Brain microvascular endothelial cell (primary cell): ENCODE results near the gene S100A13.

ENCODE experiments used
- DNase-seq: peaks from one replicate; pipeline ENCODE4 v3.0.0-alpha.2; 2020
- H3K27ac ChIP-seq: fragments of 250-450 bp; sonication (Bioruptor Pico); 2 replicates; pipeline ENCODE4 v1.5.1; 2020; ENCODE audit warnings: mild to moderate bottlenecking, moderate library complexity
- H3K27me3 ChIP-seq: fragments of 250-450 bp; sonication (Bioruptor Pico); replicated peaks from 2 replicates; pipeline ENCODE4 v1.5.1; 2020; ENCODE audit warnings: mild to moderate bottlenecking
- H3K36me3 ChIP-seq: fragments of 250-450 bp; sonication (Bioruptor Pico); replicated peaks from 2 replicates; pipeline ENCODE4 v1.5.1; 2020; ENCODE audit warnings: mild to moderate bottlenecking
- H3K4me3 ChIP-seq: 2 replicates; pipeline ENCODE4 v1.5.1; 2011; ENCODE audit warnings: low read depth, mild to moderate bottlenecking, control low read depth, low read length, moderate library complexity
- in situ Hi-C: cut with HindIII; loops from 2 replicates; pipeline ENCODE4 v1.10.0; 2017; ENCODE audit warnings: low sequenced_read_pairs, low pct_ligation_motif_present
- TF ChIP-seq, protein P1 (sequence below): IDR thresholded peaks from 2 replicates; pipeline ENCODE4 v1.5.1; 2011; ENCODE audit warnings: low read depth, mild to moderate bottlenecking, moderate library complexity, low read length, control low read depth, inconsistent platforms; ENCODE audit errors: missing control alignments

S100A13 gene

DNA sequence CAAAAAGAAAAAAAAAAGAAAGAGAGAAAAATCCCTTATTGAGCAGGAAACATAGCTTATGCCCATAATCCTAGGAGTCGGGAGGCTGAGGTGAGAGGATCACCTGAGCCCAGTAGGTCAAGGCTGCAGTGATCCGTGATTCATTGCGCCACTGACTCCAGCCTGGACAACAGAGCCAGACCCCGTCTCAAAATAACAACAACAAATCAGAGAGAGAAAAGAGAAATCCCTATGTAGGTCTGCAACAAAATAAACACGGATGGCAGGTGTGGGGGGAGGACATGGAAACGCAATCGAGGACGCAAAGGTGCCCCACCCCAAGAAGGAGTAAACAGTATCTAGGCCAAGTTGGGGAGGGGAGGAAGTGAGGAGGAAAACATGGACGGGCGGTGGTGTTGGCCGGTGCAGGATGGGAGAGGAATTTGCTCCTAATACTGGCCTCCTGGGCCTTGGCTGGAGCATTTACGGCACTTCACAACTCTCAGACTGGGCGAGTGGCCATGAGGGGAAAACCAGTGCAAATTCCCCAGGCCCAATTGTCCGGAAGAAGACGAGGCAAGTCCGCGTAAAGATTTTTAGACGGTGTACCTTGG lies 6.0 kb upstream of the S100A13 start:
- peak overlapping the region; percentile 41 for H3K4me3 ChIP-seq

DNA sequence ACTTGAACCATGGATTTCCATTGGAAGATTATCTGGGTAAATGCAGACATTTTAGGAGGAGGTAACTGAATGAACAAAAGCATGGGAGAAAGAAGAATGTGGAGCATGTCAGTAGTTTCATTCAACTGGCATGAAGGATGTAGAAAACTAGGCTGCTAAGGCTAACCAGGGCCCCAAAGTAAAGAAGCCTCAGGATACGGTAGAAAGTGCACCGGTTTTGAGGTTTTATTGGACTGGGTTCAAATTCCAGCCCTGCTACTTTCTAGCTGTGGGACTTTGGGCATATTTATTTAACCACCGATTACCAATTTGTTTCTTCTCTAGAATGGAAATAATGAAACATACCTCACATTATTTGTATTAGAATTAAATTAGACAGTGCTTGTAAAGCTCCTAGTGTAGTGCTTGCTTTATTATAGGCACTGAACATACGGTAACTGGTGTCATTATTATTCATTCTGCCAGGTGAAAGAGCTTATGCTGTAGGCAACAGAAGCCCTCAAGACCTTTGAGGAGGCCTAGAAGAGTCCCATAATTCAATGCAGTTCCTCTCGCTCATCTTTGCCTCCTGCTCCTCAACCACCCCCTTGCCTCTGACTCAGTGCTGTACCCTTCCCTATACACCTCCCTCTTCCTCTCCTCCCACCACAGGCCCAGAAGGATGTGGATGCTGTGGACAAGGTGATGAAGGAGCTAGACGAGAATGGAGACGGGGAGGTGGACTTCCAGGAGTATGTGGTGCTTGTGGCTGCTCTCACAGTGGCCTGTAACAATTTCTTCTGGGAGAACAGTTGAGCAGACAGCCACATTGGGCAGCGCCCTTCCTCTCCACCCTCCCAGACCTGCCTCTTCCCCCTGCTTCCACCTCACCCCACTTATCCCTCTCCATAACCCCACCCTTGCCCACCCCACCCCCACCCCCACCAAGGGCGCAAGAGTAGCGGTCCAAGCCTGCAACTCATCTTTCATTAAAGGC lies 4.0 kb upstream of the S100A13 start:
- H3K27ac ChIP-seq: no peak overlapping the region
- in situ Hi-C loops: no loop called here
- TF ChIP-seq, protein P1, sequence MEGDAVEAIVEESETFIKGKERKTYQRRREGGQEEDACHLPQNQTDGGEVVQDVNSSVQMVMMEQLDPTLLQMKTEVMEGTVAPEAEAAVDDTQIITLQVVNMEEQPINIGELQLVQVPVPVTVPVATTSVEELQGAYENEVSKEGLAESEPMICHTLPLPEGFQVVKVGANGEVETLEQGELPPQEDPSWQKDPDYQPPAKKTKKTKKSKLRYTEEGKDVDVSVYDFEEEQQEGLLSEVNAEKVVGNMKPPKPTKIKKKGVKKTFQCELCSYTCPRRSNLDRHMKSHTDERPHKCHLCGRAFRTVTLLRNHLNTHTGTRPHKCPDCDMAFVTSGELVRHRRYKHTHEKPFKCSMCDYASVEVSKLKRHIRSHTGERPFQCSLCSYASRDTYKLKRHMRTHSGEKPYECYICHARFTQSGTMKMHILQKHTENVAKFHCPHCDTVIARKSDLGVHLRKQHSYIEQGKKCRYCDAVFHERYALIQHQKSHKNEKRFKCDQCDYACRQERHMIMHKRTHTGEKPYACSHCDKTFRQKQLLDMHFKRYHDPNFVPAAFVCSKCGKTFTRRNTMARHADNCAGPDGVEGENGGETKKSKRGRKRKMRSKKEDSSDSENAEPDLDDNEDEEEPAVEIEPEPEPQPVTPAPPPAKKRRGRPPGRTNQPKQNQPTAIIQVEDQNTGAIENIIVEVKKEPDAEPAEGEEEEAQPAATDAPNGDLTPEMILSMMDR: no peak
- no peak for DNase-seq
- peaks cover under 1% of the 10 kb centered on the region for H3K36me3 ChIP-seq
- no peaks in the 10 kb centered on the region for H3K27me3 ChIP-seq
- no peak overlapping the region for H3K4me3 ChIP-seq

More for the DNA sequence above, 6.0 kb upstream of the S100A13 start:
- TF ChIP-seq, protein P1: no peak
- in situ Hi-C loops: no loop called here
- DNase-seq: no peak
- Histone ChIP-seq H3K27ac (peak overlapping the region; percentile 98), H3K27me3 (no peaks in the 10 kb centered on the region), H3K36me3 (peaks cover 20% of the 10 kb centered on the region)

DNA sequence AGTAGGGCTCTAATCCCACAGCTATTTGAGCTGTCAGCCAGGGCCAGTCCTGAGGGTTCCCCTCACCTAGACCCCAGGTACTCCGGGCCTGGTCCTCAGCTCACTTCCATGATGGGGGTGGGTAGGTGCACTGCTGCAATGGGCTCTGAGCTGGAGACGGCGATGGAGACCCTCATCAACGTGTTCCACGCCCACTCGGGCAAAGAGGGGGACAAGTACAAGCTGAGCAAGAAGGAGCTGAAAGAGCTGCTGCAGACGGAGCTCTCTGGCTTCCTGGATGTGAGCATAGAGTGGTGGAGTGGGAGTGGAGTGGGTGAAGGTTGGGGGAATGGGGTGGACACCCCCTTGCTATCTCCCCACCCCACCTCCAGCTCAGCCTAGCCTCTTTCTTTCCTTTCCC lies 3.1 kb upstream of the S100A13 start:
- H3K4me3 ChIP-seq: no peak overlapping the region
- H3K27me3 ChIP-seq: no peaks in the 10 kb centered on the region
- DNase-seq: no peak
- in situ Hi-C loops: no loop called here
- no peak overlapping the region for H3K27ac ChIP-seq
- H3K36me3 ChIP-seq: peaks cover 4% of the 10 kb centered on the region
- TF ChIP-seq, protein P1: no peak

DNA sequence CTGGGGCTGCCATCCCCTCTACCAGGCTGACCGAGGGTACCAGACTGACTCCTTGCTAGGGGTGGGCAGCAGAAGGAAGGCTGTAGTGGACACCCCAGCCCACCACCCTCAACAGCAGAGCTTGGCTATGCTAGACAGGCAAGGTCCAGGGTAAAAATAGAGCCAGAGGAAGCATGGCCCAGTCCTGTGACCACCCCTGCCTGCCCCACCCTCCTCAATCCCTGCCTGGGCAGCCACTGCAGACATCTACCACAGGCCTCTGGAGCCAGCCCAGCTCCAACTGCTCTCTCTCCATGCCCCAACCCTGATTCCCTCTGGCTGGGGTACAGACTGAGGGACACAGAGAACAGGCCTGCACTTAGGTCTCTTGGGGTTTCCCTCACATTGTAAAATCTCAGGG lies 2.7 kb upstream of the S100A13 start:
- H3K36me3 ChIP-seq: peaks cover 6% of the 10 kb centered on the region
- H3K4me3 ChIP-seq: no peak overlapping the region
- no peak overlapping the region for H3K27ac ChIP-seq
- H3K27me3 ChIP-seq: no peaks in the 10 kb centered on the region
- in situ Hi-C loops: no loop called here
- no peak for DNase-seq
- TF ChIP-seq, protein P1: no peak

DNA sequence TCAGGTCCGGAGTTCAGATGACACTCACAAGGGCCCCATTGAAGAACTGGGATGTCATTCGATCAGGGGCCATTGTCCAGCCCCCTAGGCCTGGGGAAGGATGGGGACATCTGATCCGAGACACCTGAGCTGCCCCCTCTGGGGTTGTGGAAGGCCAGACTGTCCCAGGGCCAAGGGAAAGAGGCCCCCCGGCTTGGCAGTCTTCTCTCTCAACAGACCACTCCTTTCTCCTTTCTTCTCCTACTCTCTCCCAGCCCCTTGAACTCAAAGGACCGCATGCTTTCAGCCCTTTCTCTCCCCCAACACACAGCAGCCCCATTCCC lies 2.0 kb upstream of the S100A13 start:
- TF ChIP-seq, protein P1: no peak
- DNase-seq: no peak
- Histone ChIP-seq H3K27me3 (no peaks in the 10 kb centered on the region), H3K27ac (no peak overlapping the region), H3K36me3 (peaks cover 6% of the 10 kb centered on the region), H3K4me3 (no peak overlapping the region)
- in situ Hi-C loops: no loop called here
